Testis (tissue), 2 donors: ENCODE results near the gene CTNNA2.

Source experiments
- POLR2A ChIP-seq: fragments of 450-650 bp; IDR thresholded peaks from one replicate; pipeline ENCODE4 v1.6.1; 2017; ENCODE audit warnings: antibody characterized with exemption, mild to moderate bottlenecking, moderate library complexity
- TF ChIP-seq, protein P1 (sequence below), 3 experiments: fragments of 450-650 bp in 2 of 3; fragments of 200-600 bp in 1 of 3; sonication (generic) in 1 of 3; IDR thresholded peaks; one replicate each; pipeline ENCODE4 v1.5.1; 2016 to 2019; ENCODE audit warnings: antibody characterized with exemption in 3 of 3, mild to moderate bottlenecking in 2 of 3, moderate library complexity in 1 of 3

DNA sequence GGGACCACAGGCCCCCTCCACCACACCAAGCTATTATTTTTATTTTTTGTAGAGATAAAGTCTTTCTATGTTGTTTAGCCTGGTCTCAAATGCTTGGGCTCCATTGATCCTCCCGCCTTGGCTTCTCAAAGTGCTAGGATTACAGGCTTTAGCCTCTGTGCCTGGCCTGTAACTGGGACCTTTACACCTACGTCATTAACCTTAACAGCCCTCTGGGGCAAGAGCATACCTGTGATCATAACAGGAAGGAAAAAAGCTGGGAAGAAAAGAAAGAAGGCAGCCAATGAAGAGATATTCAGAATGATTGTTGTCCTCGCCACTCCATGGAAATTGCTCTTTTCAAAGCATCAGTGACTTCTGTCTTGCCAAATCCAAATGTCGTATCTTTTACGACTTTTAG is 453.5 kb downstream of the CTNNA2 start:
- no peak for TF ChIP-seq POLR2A
- TF ChIP-seq, protein P1, sequence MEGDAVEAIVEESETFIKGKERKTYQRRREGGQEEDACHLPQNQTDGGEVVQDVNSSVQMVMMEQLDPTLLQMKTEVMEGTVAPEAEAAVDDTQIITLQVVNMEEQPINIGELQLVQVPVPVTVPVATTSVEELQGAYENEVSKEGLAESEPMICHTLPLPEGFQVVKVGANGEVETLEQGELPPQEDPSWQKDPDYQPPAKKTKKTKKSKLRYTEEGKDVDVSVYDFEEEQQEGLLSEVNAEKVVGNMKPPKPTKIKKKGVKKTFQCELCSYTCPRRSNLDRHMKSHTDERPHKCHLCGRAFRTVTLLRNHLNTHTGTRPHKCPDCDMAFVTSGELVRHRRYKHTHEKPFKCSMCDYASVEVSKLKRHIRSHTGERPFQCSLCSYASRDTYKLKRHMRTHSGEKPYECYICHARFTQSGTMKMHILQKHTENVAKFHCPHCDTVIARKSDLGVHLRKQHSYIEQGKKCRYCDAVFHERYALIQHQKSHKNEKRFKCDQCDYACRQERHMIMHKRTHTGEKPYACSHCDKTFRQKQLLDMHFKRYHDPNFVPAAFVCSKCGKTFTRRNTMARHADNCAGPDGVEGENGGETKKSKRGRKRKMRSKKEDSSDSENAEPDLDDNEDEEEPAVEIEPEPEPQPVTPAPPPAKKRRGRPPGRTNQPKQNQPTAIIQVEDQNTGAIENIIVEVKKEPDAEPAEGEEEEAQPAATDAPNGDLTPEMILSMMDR (IDR thresholded peaks at IDR 0.05) = no peak
